Mucosa of descending colon (tissue), 3 donors: Measurements from ENCODE around the gene F10. TPM values are rescaled to one million over a fixed set of nuclear protein-coding genes. Genes with fewer than 3 reads are reported as not detected.

Experiments used
- ATAC-seq: fragments of 200-7000 bp; cut with Tn5 transposase; one replicate; pipeline ENCODE4 v1.9.1; 2020; ENCODE audit warnings: mild to moderate bottlenecking, moderate library complexity
- DNase-seq, 3 donors: peaks; one replicate each; pipeline ENCODE4 v3.0.0-alpha.2; 2020
- H3K36me3 ChIP-seq: fragments of 200-600 bp; one replicate; pipeline ENCODE4 v1.8.0; 2021; ENCODE audit warnings: low read depth, mild to moderate bottlenecking
- H3K4me1 ChIP-seq: fragments of 200-600 bp; one replicate; pipeline ENCODE4 v1.8.0; 2021; ENCODE audit warnings: low read depth, mild to moderate bottlenecking
- H3K4me3 ChIP-seq: fragments of 200-600 bp; one replicate; pipeline ENCODE4 v1.8.0; 2021; ENCODE audit warnings: mild to moderate bottlenecking
- H3K9me3 ChIP-seq: fragments of 200-600 bp; one replicate; pipeline ENCODE4 v1.8.0; 2021; ENCODE audit warnings: mild to moderate bottlenecking
- CTCF ChIP-seq: fragments of 200-600 bp; IDR thresholded peaks from one replicate; pipeline ENCODE4 v1.8.0; 2022; ENCODE audit warnings: antibody characterized with exemption, mild to moderate bottlenecking
- intact Hi-C, 2 donors: fragments of 100-400 bp; cut with DNase I in 1 of 2; cut with micrococcal nuclease in 1 of 2; formaldehyde crosslinking; loops; one replicate each; pipeline versions ENCODE4 v1.11.0 to v1.11.1; 2022; cut with DNase I, micrococcal nuclease
- total RNA-seq, 3 donors: library from RNA; stranded (reverse); fragmentation: NEBNext Ultra II Directional in 2 of 3; extraction: Animal tissue kit (Norgen Biotek cat#: 25700) in 2 of 3; gene quantifications; one replicate each; pipeline versions ENCODE4 v1.2.1 to v1.2.4, GENCODE V29; 2021 to 2023
- donor health status: DM: no; HTN: no; CAD: no; lungs with moderate emphysema.
- donor health status: DM: no; HTN: no; CAD: no.
- donor health status: DM: no; HTN: yes; CAD: no.

The F10 gene
- total RNA-seq, 3 donors from 2014 or later: 1.3 to 3.5 (median 2.0) TPM

GRCh38 chr13:113143466-113144254, 21.1 kb downstream of the F10 start:
- no peaks in the 10 kb centered on the region for H3K9me3 ChIP-seq
- no peaks in the 10 kb centered on the region for H3K36me3 ChIP-seq
- intact Hi-C loops: no loop called here
- TF ChIP-seq CTCF: no peak
- H3K4me3 ChIP-seq: no peak overlapping the region
- no peak for DNase-seq
- no peaks in the 10 kb centered on the region for H3K4me1 ChIP-seq
- ATAC-seq: no peak

- intact Hi-C loops: no loop called here
- Histone ChIP-seq H3K9me3 (no peaks in the 10 kb centered on the region), H3K36me3 (no peaks in the 10 kb centered on the region), H3K4me3 (no peak overlapping the region), H3K4me1 (no peaks in the 10 kb centered on the region)
- no peak for TF ChIP-seq CTCF
- ATAC-seq: no peak
- DNase-seq: no peak
These were observed 21.6 kb downstream of the F10 start for GRCh38 chr13:113144255-113144629.

- H3K4me3 ChIP-seq: no peak overlapping the region
- no peaks in the 10 kb centered on the region for H3K9me3 ChIP-seq
- DNase-seq (no peak), ATAC-seq (no peak)
- TF ChIP-seq CTCF: no peak
- intact Hi-C loops: no loop called here
- H3K36me3 ChIP-seq: no peaks in the 10 kb centered on the region
- H3K4me1 ChIP-seq: no peaks in the 10 kb centered on the region
These were observed 22.9 kb downstream of the F10 start for GRCh38 chr13:113145496-113145895.

GRCh38 chr13:113145911-113146598, 23.5 kb downstream of the F10 start:
- Histone ChIP-seq H3K36me3 (no peaks in the 10 kb centered on the region), H3K4me1 (no peaks in the 10 kb centered on the region), H3K9me3 (no peaks in the 10 kb centered on the region), H3K4me3 (no peak overlapping the region)
- intact Hi-C loops: no loop called here
- ATAC-seq (no peak), DNase-seq (no peak)
- TF ChIP-seq CTCF: no peak

- intact Hi-C loops: no loop called here
- Histone ChIP-seq H3K36me3 (no peaks in the 10 kb centered on the region), H3K4me1 (no peaks in the 10 kb centered on the region), H3K4me3 (no peak overlapping the region), H3K9me3 (no peaks in the 10 kb centered on the region)
- TF ChIP-seq CTCF: no peak
- ATAC-seq (no peak), DNase-seq (no peak)
These were observed 24.2 kb downstream of the F10 start for GRCh38 chr13:113146750-113147149.
